ENCODE results near the gene SCAMP1. TPM values are rescaled to one million over a fixed set of nuclear protein-coding genes. Genes with fewer than 3 reads are reported as not detected.
A peak's percentile ranks its signal among the peaks of the same experiment; 100 is the strongest.

Gene SCAMP1
- total and polyA plus RNA-seq, 2 experiments from 2014 or later, result 57.7 to 66.9 TPM

- Histone ChIP-seq H3K9me2 (ENCODE audit: insufficient read depth) (no peaks in the 10 kb centered on the region), H3K4me1 (ENCODE audit: insufficient read depth) (peaks cover 16% of the 10 kb centered on the region), H3K9ac (no peak overlapping the region), H3K4me3 (no peak overlapping the region), H2AFZ (no peak overlapping the region), H3K27ac (no peak overlapping the region), H3F3A (ENCODE audit: insufficient read depth) (peaks cover 22% of the 10 kb centered on the region), H3K27me3 (replicated peaks; ENCODE audit: insufficient read depth) (no peaks in the 10 kb centered on the region), H3K79me2 (ENCODE audit: insufficient read depth) (peaks cover 91% of the 10 kb centered on the region), H3K36me3 (ENCODE audit: low read depth) (no peaks in the 10 kb centered on the region), H4K20me1 (ENCODE audit: insufficient read depth) (no peaks in the 10 kb centered on the region), H3K9me3 (ENCODE audit: low read depth) (no peaks in the 10 kb centered on the region), H3K4me2 (ENCODE audit: unreplicated experiment) (no peak overlapping the region)
- TF ChIP-seq EZH2 (IDR thresholded peaks at IDR 0.05; ENCODE audit: insufficient read depth, poor library complexity, severe bottlenecking), result no peak
- in situ Hi-C loops (cut with MboI), result no loop called here
- no peak for DNase-seq
Observed at GRCh38 chr5:78407458-78407857, 47.0 kb downstream of the SCAMP1 start.

GRCh38 chr5:78411586-78411985 is 51.2 kb downstream of the SCAMP1 start:
- Histone ChIP-seq H3K27ac (no peak overlapping the region), H3K4me3 (no peak overlapping the region), H2AFZ (no peak overlapping the region), H3K36me3 (ENCODE audit: low read depth) (peaks cover under 1% of the 10 kb centered on the region; the same call in 1 of the 2 replicates), H3K9me3 (ENCODE audit: low read depth) (no peaks in the 10 kb centered on the region), H3K4me1 (ENCODE audit: insufficient read depth) (peaks cover 4% of the 10 kb centered on the region), H3K9me2 (ENCODE audit: insufficient read depth) (no peaks in the 10 kb centered on the region), H3K79me2 (ENCODE audit: insufficient read depth) (peaks cover 89% of the 10 kb centered on the region), H3K27me3 (replicated peaks; ENCODE audit: insufficient read depth) (no peaks in the 10 kb centered on the region), H3K4me2 (ENCODE audit: unreplicated experiment) (no peak overlapping the region), H3K9ac (no peak overlapping the region), H3F3A (ENCODE audit: insufficient read depth) (peaks cover 9% of the 10 kb centered on the region; the same call in 1 of the 2 replicates), H4K20me1 (ENCODE audit: insufficient read depth) (no peaks in the 10 kb centered on the region; the same call in 1 of the 2 replicates)
- TF ChIP-seq EZH2phosphoT487 (IDR thresholded peaks at IDR 0.05; ENCODE audit: insufficient read depth, low read depth), result no peak
- no peak for TF ChIP-seq EZH2 (IDR thresholded peaks at IDR 0.05; ENCODE audit: insufficient read depth, poor library complexity, severe bottlenecking)
- no peak for DNase-seq
- in situ Hi-C loops (cut with MboI), result no loop called here

GRCh38 chr5:78416677-78417425 is 56.4 kb downstream of the SCAMP1 start:
- no peaks in the 10 kb centered on the region for H3K9me2 ChIP-seq (ENCODE audit: insufficient read depth)
- peak; percentile 26 for DNase-seq
- peaks cover 37% of the 10 kb centered on the region for H3K79me2 ChIP-seq (ENCODE audit: insufficient read depth)
- 94 to 100% methylated on average over 1 of the region's 1 CpG for WGBS, 2 experiments (ENCODE audit: low coverage in 1 of 2, low lambda C conversion rate in 2 of 2, missing lambda C conversion rate in 2 of 2)
- in situ Hi-C loops (cut with MboI), result no loop called here
- no peak overlapping the region for H3K27ac ChIP-seq
- no peaks in the 10 kb centered on the region; the same call in 1 of the 2 replicates for H4K20me1 ChIP-seq (ENCODE audit: insufficient read depth)
- H3F3A ChIP-seq (ENCODE audit: insufficient read depth), result peaks cover 11% of the 10 kb centered on the region; the same call in 1 of the 2 replicates
- no peaks in the 10 kb centered on the region for H3K27me3 ChIP-seq (replicated peaks; ENCODE audit: insufficient read depth)
- no peaks in the 10 kb centered on the region for H3K9me3 ChIP-seq (ENCODE audit: low read depth)
- H3K4me1 ChIP-seq (ENCODE audit: insufficient read depth), result 0 out of 2 replicates have a peak, but pooled peaks cover 3% of the 10 kb centered on the region
- no peak overlapping the region for H3K4me2 ChIP-seq (ENCODE audit: unreplicated experiment)
- H2AFZ ChIP-seq, result no peak overlapping the region
- no peak overlapping the region for H3K9ac ChIP-seq
- H3K36me3 ChIP-seq (ENCODE audit: low read depth), result peaks cover 29% of the 10 kb centered on the region; the same call in 1 of the 2 replicates
- TF ChIP-seq EZH2 (IDR thresholded peaks at IDR 0.05; ENCODE audit: insufficient read depth, poor library complexity, severe bottlenecking) (no peak), EZH2phosphoT487 (IDR thresholded peaks at IDR 0.05; ENCODE audit: insufficient read depth, low read depth) (no peak)
- no peak overlapping the region for H3K4me3 ChIP-seq

GRCh38 chr5:78419396-78419795 is 59.0 kb downstream of the SCAMP1 start:
- no peak for DNase-seq
- H3K79me2 ChIP-seq (ENCODE audit: insufficient read depth), result peaks cover 14% of the 10 kb centered on the region
- peaks cover 11% of the 10 kb centered on the region; the same call in 1 of the 2 replicates for H3F3A ChIP-seq (ENCODE audit: insufficient read depth)
- no peak overlapping the region for H3K4me3 ChIP-seq
- in situ Hi-C loops (cut with MboI), result no loop called here
- H2AFZ ChIP-seq, result no peak overlapping the region
- H3K27ac ChIP-seq, result no peak overlapping the region
- H3K4me1 ChIP-seq (ENCODE audit: insufficient read depth), result 0 out of 2 replicates have a peak, but pooled peaks cover 3% of the 10 kb centered on the region
- H3K4me2 ChIP-seq (ENCODE audit: unreplicated experiment), result no peak overlapping the region
- WGBS, 2 experiments (ENCODE audit: low coverage in 1 of 2, low lambda C conversion rate in 2 of 2, missing lambda C conversion rate in 2 of 2), result 82 to 86% methylated on average over 3 of the region's 3 CpGs
- H3K36me3 ChIP-seq (ENCODE audit: low read depth), result peaks cover 30% of the 10 kb centered on the region; the same call in 1 of the 2 replicates
- H3K27me3 ChIP-seq (replicated peaks; ENCODE audit: insufficient read depth), result no peaks in the 10 kb centered on the region
- H3K9ac ChIP-seq, result no peak overlapping the region
- no peaks in the 10 kb centered on the region for H3K9me2 ChIP-seq (ENCODE audit: insufficient read depth)
- H3K9me3 ChIP-seq (ENCODE audit: low read depth), result no peaks in the 10 kb centered on the region
- H4K20me1 ChIP-seq (ENCODE audit: insufficient read depth), result no peaks in the 10 kb centered on the region; the same call in 1 of the 2 replicates
- TF ChIP-seq EZH2 (IDR thresholded peaks at IDR 0.05; ENCODE audit: insufficient read depth, poor library complexity, severe bottlenecking) (no peak), EZH2phosphoT487 (IDR thresholded peaks at IDR 0.05; ENCODE audit: insufficient read depth, low read depth) (no peak)
